HG03460 (cell line): ENCODE results near the gene SHMT2.

ENCODE experiments used
- ATAC-seq: cut with Tn5 transposase; IDR thresholded peaks from one replicate; pipeline ENCODE4 v1.9.1; 2021; ENCODE audit not compliant: unreplicated experiment

The SHMT2 gene

GRCh38 chr12:57225680-57226210, 3.8 kb upstream of the SHMT2 start:
- no peak for ATAC-seq

DNA sequence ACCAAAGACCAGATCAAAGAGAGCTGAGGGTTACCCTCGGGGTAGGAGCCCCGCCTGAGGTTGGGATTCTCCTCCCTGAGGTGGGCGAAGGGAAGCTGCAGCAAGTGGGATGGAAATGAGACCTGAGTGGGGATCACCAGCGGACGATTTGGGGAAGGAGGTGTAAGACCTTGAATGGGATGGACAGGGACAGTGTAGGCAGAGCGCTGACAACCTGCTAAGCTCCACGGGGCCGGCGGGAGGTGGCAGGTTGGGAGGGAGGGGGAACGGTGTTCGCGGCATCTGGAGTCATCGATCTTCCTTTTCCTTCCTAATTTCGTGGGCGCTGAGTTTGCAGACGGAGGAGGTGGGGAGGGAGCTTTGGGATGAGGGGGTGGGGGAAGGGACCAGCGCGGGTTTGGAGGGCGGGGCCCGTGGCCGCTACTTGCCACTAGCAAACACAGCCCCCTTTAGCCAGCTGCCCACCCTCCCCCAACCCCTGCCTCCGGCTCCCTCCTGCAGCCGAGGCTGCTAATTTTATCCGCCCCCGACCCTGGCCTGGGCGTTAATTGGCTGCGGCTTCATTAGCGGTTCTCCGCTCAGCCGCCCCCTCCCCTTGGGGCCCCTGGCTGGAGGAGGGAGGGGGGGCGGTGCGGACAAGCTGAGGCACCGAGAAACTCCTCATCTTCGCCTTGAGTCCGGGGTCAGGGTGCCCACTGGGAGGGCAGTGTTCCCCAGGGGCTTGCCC, 2.8 kb upstream of the SHMT2 start:
- no peak for ATAC-seq

DNA sequence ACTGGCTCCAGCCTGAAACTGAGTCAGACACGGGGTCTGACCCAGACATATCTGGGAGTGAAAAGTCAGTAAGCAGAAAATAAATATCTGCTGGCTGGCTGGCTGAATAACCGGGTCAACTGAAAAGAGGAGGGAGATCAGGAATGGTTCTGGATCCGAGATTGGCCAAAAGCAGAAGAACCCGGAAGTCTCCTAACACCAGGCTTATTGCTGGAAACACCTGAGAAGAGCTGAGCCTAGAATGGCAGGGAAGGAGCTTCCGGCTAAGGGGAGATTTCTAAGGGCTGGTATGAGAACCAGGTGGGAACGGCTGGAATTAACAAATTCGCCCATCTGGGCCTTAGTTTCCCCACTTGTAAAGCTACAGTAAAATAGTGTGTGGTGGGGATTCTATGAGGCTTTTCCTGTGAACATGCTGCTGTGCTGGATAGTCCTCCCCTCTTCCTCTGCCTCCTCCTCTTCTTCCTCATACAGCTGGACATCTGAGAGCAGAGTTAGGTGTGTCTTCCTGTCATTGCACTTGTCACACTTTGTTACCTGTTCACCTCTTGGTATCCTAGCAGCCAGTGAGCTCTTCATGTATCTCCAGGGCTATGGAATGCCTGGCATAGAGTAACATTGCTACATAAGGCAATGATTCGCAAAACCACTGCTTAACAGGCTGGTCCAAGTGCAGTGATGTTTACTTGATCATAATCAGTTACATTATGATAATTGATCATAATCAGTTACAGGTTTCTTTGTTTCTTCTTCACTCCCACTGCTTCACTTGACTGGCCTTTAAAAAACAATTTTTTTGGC, 2.0 kb upstream of the SHMT2 start:
- no peak for ATAC-seq

DNA sequence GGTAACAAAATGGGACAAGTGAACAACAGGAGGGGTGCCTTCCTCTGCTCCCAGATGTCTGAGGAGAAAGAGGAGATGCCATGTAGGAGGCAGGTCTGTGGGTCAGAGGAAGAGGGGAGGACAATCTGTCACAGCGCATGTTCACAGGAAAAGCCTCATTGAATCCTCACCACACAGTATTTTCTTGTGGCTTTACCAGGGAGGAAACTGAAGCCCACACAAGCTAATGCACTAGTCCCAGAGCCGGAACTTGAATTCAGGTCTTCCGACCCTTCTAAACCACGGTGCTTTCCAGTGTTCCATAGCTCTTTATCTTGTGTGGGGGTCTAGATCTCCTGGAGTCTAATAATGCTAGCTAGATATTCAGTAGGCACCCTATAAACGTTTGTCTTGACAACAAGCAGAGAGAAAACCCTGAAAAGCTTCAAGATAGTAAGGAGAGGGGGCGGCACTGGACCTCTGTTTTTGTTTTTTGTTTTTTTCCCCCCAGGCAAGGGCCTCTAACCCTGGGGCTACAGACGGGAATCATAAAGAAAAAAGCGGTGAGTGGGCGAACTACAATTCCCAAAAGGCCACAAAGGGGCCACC, 371 bp upstream of the SHMT2 start:
- no peak for ATAC-seq

- no peak for ATAC-seq
Observed at GRCh38 chr12:57230381-57231155, 1.1 kb downstream of the SHMT2 start.

- ATAC-seq, result no peak
Observed at GRCh38 chr12:57231276-57232021, 1.9 kb downstream of the SHMT2 start.

DNA sequence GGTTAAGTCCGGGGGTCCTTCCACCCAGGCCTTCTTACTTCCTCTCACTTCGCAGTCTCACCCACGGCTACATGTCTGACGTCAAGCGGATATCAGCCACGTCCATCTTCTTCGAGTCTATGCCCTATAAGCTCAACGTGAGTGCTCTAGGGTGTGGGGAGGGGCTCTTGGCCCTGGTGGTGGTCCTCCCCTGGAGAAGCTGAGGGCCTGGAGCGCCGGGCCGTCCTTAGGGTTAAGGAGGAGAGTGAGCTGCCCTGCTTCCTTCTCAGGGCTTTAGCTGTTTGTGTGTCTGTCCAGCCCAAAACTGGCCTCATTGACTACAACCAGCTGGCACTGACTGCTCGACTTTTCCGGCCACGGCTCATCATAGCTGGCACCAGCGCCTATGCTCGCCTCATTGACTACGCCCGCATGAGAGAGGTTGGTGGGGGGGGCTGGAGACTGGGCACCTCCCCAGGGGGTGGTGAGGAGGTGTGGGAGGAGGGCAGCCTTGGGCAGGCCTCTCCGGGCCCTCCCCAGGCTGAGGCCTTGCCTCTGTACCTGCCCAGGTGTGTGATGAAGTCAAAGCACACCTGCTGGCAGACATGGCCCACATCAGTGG, 2.7 kb downstream of the SHMT2 start:
- no peak for ATAC-seq

DNA sequence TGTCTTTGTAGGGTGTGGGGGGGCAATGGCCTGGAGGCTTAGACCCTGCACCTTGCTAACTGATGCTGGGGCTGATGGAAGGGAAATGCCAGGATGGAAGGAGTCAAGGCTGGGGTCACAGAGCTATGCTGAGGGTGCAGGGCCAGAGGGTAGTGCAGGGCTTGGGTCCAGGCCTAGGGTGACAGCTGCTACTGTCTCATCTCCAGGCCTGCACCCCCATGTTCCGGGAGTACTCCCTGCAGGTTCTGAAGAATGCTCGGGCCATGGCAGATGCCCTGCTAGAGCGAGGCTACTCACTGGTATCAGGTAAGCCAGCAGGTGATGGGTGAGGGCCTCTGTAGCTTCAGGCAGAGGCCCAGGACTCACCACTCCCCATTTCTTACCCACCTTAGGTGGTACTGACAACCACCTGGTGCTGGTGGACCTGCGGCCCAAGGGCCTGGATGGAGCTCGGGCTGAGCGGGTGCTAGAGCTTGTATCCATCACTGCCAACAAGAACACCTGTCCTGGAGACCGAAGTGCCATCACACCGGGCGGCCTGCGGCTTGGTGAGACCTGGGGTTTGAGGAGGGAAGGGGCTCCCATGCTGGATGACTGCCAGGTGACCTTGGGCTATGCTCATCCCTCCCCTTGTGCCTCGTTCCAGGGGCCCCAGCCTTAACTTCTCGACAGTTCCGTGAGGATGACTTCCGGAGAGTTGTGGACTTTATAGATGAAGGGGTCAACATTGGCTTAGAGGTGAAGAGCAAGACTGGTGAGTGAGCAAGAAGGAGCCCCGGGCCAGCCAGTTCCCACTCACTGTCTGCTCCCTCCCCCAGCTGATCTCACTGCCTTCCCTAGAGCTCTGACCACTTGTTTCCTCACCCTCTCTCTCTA, 4.1 kb downstream of the SHMT2 start:
- no peak for ATAC-seq

- no peak for ATAC-seq
Observed at GRCh38 chr12:57234233-57234570, 4.7 kb downstream of the SHMT2 start.

DNA sequence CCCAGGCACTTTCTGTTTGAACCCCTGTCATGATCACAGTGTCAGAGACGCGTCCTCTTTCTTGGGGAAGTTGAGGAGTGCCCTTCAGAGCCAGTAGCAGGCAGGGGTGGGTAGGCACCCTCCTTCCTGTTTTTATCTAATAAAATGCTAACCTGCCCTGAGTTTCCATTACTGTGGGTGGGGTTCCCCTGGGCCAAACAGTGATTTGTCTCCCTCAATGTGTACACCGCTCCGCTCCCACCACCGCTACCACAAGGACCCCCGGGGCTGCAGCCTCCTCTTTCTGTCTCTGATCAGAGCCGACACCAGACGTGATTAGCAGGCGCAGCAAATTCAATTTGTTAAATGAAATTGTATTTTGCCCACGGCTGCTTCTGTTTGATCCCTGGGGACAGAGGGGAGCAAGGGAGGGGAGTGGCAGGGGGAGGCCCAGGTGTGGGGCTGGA, 5.1 kb downstream of the SHMT2 start:
- ATAC-seq, result no peak

DNA sequence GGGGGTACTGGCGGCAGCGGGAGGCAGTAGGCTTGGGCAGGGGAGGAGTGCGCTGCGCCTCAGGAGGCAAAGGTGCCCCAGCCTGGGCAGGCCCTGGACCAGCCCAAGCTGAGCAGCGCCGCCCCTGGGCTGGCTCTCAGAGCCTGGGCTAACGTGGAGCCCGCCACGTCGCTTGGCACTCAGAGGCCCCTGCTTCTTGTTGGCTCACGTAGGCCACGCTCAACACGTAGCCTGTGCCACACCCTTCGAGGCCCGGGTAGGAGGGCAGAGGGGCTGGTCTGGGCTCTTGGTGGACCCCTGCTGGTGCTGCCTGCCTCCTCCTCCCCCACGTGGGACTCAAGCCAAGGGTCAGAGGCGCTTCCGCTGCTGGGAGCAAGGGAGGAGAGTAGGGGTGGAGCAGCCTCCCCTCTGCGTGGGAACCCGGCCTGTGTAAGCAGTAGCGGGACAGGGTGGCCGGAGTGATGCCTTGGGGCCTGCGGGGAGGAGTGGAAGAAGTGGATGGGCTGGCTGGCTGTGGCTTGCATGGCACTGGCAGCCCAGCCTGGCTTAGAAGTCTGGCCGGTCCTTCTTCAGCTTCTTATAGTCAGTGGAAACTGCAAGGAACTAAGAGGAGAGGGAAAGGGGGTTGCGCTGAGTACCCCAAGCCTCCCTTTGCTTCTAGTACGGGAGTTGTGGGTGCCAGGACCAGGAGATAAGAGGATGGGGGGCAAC, 5.7 kb downstream of the SHMT2 start:
- no peak for ATAC-seq

GRCh38 chr12:57235728-57236131, 6.2 kb downstream of the SHMT2 start:
- ATAC-seq, result no peak

- no peak for ATAC-seq
Observed at GRCh38 chr12:57236201-57236924, 6.9 kb downstream of the SHMT2 start.

DNA sequence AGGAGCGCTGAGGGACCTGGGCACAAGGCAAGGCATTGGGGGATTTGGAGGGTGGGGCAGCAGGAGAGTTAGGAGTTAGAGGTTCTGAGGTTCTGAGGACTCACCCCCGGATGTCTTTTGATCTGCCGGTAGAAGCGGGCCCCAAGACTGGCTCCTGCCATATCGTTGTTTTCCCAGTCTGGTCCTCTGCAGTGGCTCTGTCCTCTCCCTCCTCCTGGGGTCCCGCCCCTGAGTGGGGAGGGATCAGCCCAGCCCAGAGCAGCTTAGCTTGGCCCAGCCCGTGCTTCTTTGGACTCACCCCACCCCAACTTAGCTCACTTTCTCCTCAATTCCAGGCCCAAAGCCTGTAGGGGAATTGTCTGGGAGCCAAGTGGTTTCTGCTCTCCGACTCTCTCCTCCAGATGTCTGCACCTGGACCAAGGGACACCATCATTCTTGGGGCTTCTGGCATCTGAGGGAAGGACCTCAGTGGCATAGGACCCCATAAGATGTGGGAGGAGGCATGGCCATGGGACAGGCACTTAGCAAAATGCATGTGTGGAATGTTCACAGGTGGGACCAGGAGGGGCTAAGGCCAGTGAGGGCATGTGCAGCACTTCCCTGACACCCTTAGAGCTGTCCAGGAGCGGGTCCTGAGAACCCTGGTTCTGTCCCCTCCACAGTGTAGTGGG, 7.5 kb downstream of the SHMT2 start:
- no peak for ATAC-seq

DNA sequence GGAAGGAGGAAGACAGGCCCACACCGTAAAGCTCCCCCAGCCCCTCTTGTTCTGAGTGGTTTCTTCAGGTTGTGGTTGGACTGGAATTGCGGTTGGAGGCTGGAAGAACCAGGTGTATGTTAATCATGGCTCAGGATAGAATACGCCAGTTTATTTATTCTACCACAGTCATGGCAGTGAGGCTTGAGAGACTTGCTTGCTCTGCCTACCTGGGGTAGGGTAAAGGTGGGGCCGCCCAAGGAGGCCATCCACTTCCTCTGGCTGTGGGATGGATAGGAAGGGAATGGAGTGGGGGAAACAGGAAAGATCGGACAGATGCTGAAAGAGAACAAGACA, 8.1 kb downstream of the SHMT2 start:
- no peak for ATAC-seq

- no peak for ATAC-seq
Observed at GRCh38 chr12:57237932-57238853, 8.7 kb downstream of the SHMT2 start.
